ENCODE data around the gene ZMYM2.

ZMYM2 gene

GRCh38 chr13:19982447-19983043, 24.0 kb downstream of the ZMYM2 start:
- TF ChIP-seq TAF1 (IDR thresholded peaks at IDR 0.05; ENCODE audit: borderline replicate concordance, insufficient read depth, low read length) (no peak), POLR2AphosphoS5 (IDR thresholded peaks at IDR 0.05; ENCODE audit: low read depth, low read length) (no peak), REST (IDR thresholded peaks at IDR 0.05; ENCODE audit: insufficient read depth in 1 of 2, low read depth in 2 of 2, low read length in 2 of 2) (no peak), SIN3A (IDR thresholded peaks at IDR 0.05; ENCODE audit: borderline replicate concordance, insufficient read depth, low read length) (no peak), FOXP2 (optimal IDR thresholded peaks at IDR 0.05; ENCODE audit: borderline replicate concordance, extremely low read depth, extremely low read length, insufficient read depth) (no peak)

- TF ChIP-seq POLR2AphosphoS5 (IDR thresholded peaks at IDR 0.05; ENCODE audit: low read depth, low read length) (no peak), REST (IDR thresholded peaks at IDR 0.05; ENCODE audit: insufficient read depth in 1 of 2, low read depth in 2 of 2, low read length in 2 of 2) (no peak), TAF1 (IDR thresholded peaks at IDR 0.05; ENCODE audit: borderline replicate concordance, insufficient read depth, low read length) (no peak)
Measured at GRCh38 chr13:19984430-19985218, 26.1 kb downstream of the ZMYM2 start.

GRCh38 chr13:19985219-19985556, 26.7 kb downstream of the ZMYM2 start:
- TF ChIP-seq POLR2AphosphoS5 (IDR thresholded peaks at IDR 0.05; ENCODE audit: low read depth, low read length), result no peak
- TF ChIP-seq REST (IDR thresholded peaks at IDR 0.05; ENCODE audit: insufficient read depth in 1 of 2, low read depth in 2 of 2, low read length in 2 of 2), result no peak
- no peak for TF ChIP-seq SIN3A (IDR thresholded peaks at IDR 0.05; ENCODE audit: borderline replicate concordance, insufficient read depth, low read length)
- no peak for TF ChIP-seq FOXP2 (optimal IDR thresholded peaks at IDR 0.05; ENCODE audit: borderline replicate concordance, extremely low read depth, extremely low read length, insufficient read depth)
- no peak for TF ChIP-seq TAF1 (IDR thresholded peaks at IDR 0.05; ENCODE audit: borderline replicate concordance, insufficient read depth, low read length)

GRCh38 chr13:19991531-19991930, 33.0 kb downstream of the ZMYM2 start:
- TF ChIP-seq TAF1 (IDR thresholded peaks at IDR 0.05; ENCODE audit: borderline replicate concordance, insufficient read depth, low read length), result no peak
- no peak for TF ChIP-seq FOXP2 (optimal IDR thresholded peaks at IDR 0.05; ENCODE audit: borderline replicate concordance, extremely low read depth, extremely low read length, insufficient read depth)
- TF ChIP-seq SIN3A (IDR thresholded peaks at IDR 0.05; ENCODE audit: borderline replicate concordance, insufficient read depth, low read length), result no peak
- no peak for TF ChIP-seq POLR2AphosphoS5 (IDR thresholded peaks at IDR 0.05; ENCODE audit: low read depth, low read length)
- TF ChIP-seq REST (IDR thresholded peaks at IDR 0.05; ENCODE audit: insufficient read depth in 1 of 2, low read depth in 2 of 2, low read length in 2 of 2), result no peak

Data from PFSK-1 (cell line).